ENCODE data around the gene SLC25A20. TPM values are rescaled to one million over a fixed set of nuclear protein-coding genes. Genes with fewer than 3 reads are reported as not detected.

SLC25A20 gene
- total and polyA plus RNA-seq, 4 donors: 36.9 to 223 (median 86.5) TPM

- Histone ChIP-seq H3K4me1 (ENCODE audit: control insufficient read depth in 4 of 4, insufficient read depth in 4 of 4, low read length in 3 of 4) (peaks cover 0 to 2% (median 0%) of the 10 kb centered on the region in 4 donors), H3K9ac (ENCODE audit: low read depth in 1 of 2, low read length in 2 of 2) (no peak overlapping the region), H3K9me3 (ENCODE audit: control insufficient read depth in 4 of 4, low read length in 3 of 4) (no peaks in the 10 kb centered on the region), H3K27ac (ENCODE audit: low read depth in 1 of 2, low read length in 2 of 2) (no peak overlapping the region), H3K36me3 (ENCODE audit: control insufficient read depth in 4 of 4, insufficient read depth in 3 of 4, low read depth in 1 of 4, low read length in 3 of 4) (peaks cover 9 to 41% (median 34%) of the 10 kb centered on the region in 4 donors), H3K27me3 (ENCODE audit: control insufficient read depth in 4 of 4, insufficient read depth in 4 of 4, low read length in 3 of 4) (no peaks in the 10 kb centered on the region), H3K4me3 (ENCODE audit: low read depth in 1 of 3, low read length in 3 of 3) (no peak overlapping the region)
- 77% methylated on average over 4 of the region's 4 CpGs for WGBS
- TF ChIP-seq HNF4A (conservative IDR thresholded peaks at IDR 0.05): no peak
- TF ChIP-seq REST (IDR thresholded peaks at IDR 0.05): no peak
- TF ChIP-seq MAX (IDR thresholded peaks at IDR 0.05): no peak
- TF ChIP-seq ATF3 (IDR thresholded peaks at IDR 0.05): no peak
- no peak for TF ChIP-seq SP1 (IDR thresholded peaks at IDR 0.05)
- TF ChIP-seq FOXA2 (IDR thresholded peaks at IDR 0.05): no peak
- TF ChIP-seq EGR1 (IDR thresholded peaks at IDR 0.05; ENCODE audit: low read depth in 2 of 2): no peak
- TF ChIP-seq RAD21 (IDR thresholded peaks at IDR 0.05): no peak
- TF ChIP-seq FOXA1 (IDR thresholded peaks at IDR 0.05): no peak
- no peak for DNase-seq (ENCODE audit: low spot score)
These were observed 42.2 kb downstream of the SLC25A20 start for GRCh38 chr3:48856469-48856868.

GRCh38 chr3:48855681-48856447, 42.8 kb downstream of the SLC25A20 start:
- no peak overlapping the region for H3K9ac ChIP-seq (ENCODE audit: low read depth in 1 of 2, low read length in 2 of 2)
- H3K4me1 ChIP-seq (ENCODE audit: control insufficient read depth in 4 of 4, insufficient read depth in 4 of 4, low read length in 3 of 4): peaks cover 0 to 2% (median 0%) of the 10 kb centered on the region in 4 donors
- H3K27ac ChIP-seq (ENCODE audit: low read depth in 1 of 2, low read length in 2 of 2): no peak overlapping the region
- no peak for TF ChIP-seq ZBTB33 (IDR thresholded peaks at IDR 0.05)
- no peak for TF ChIP-seq REST (IDR thresholded peaks at IDR 0.05)
- TF ChIP-seq YY1 (IDR thresholded peaks at IDR 0.05): no peak
- no peak for TF ChIP-seq RXRA (IDR thresholded peaks at IDR 0.05)
- TF ChIP-seq NR2F2 (IDR thresholded peaks at IDR 0.05): no peak
- no peak for TF ChIP-seq GABPA (IDR thresholded peaks at IDR 0.05 in 1 of 2, conservative IDR thresholded peaks at IDR 0.05 in 1 of 2)
- TF ChIP-seq MAX (IDR thresholded peaks at IDR 0.05): no peak
- no peak for TF ChIP-seq JUND (IDR thresholded peaks at IDR 0.05)
- no peak for TF ChIP-seq TAF1 (conservative IDR thresholded peaks at IDR 0.05)
- TF ChIP-seq FOXA2 (IDR thresholded peaks at IDR 0.05): no peak
- TF ChIP-seq SP1 (IDR thresholded peaks at IDR 0.05): no peak
- TF ChIP-seq RAD21 (IDR thresholded peaks at IDR 0.05): no peak
- WGBS: 83% methylated on average over 9 of the region's 9 CpGs
- H3K4me3 ChIP-seq (ENCODE audit: low read depth in 1 of 3, low read length in 3 of 3): no peak overlapping the region
- DNase-seq (ENCODE audit: low spot score): no peak
- H3K27me3 ChIP-seq (ENCODE audit: control insufficient read depth in 4 of 4, insufficient read depth in 4 of 4, low read length in 3 of 4): no peaks in the 10 kb centered on the region
- no peaks in the 10 kb centered on the region for H3K9me3 ChIP-seq (ENCODE audit: control insufficient read depth in 4 of 4, low read length in 3 of 4)
- peaks cover 9 to 39% (median 31%) of the 10 kb centered on the region in 4 donors for H3K36me3 ChIP-seq (ENCODE audit: control insufficient read depth in 4 of 4, insufficient read depth in 3 of 4, low read depth in 1 of 4, low read length in 3 of 4)
